HG03280 (cell line): ENCODE measurements around the gene FOXE1.

Experiments
- ATAC-seq: cut with Tn5 transposase; IDR thresholded peaks from one replicate; pipeline ENCODE4 v1.9.1; 2021; ENCODE audit warnings: mild to moderate bottlenecking, moderate library complexity; ENCODE audit not compliant: unreplicated experiment

The FOXE1 gene

GRCh38 chr9:97864396-97864795 is 11.4 kb downstream of the FOXE1 start:
- ATAC-seq = no peak

- no peak for ATAC-seq
Measured at GRCh38 chr9:97866300-97866699, 13.3 kb downstream of the FOXE1 start.

GRCh38 chr9:97866848-97867247 is 13.8 kb downstream of the FOXE1 start:
- ATAC-seq = no peak

GRCh38 chr9:97868859-97869258 is 15.8 kb downstream of the FOXE1 start:
- ATAC-seq = no peak

- no peak for ATAC-seq
Measured at GRCh38 chr9:97873425-97873824, 20.4 kb downstream of the FOXE1 start.

- ATAC-seq = no peak
Measured at GRCh38 chr9:97873882-97874281, 20.9 kb downstream of the FOXE1 start.

- no peak for ATAC-seq
Measured at GRCh38 chr9:97874624-97875023, 21.6 kb downstream of the FOXE1 start.

- ATAC-seq = no peak
Measured at GRCh38 chr9:97875111-97875510, 22.1 kb downstream of the FOXE1 start.

- no peak for ATAC-seq
Measured at GRCh38 chr9:97876061-97876460, 23.0 kb downstream of the FOXE1 start.

- ATAC-seq = no peak
Measured at GRCh38 chr9:97880336-97880735, 27.3 kb downstream of the FOXE1 start.

GRCh38 chr9:97889941-97890887 is 37.2 kb downstream of the FOXE1 start:
- no peak for ATAC-seq

GRCh38 chr9:97891736-97892135 is 38.7 kb downstream of the FOXE1 start:
- ATAC-seq = no peak

GRCh38 chr9:97892421-97892820 is 39.4 kb downstream of the FOXE1 start:
- ATAC-seq = no peak

- ATAC-seq = no peak
Measured at GRCh38 chr9:97895211-97895610, 42.2 kb downstream of the FOXE1 start.

- no peak for ATAC-seq
Measured at GRCh38 chr9:97895695-97896332, 42.8 kb downstream of the FOXE1 start.

GRCh38 chr9:97900103-97900737 is 47.2 kb downstream of the FOXE1 start:
- no peak for ATAC-seq

GRCh38 chr9:97900738-97901565 is 47.9 kb downstream of the FOXE1 start:
- ATAC-seq = no peak

- no peak for ATAC-seq
Measured at GRCh38 chr9:97903177-97903576, 50.2 kb downstream of the FOXE1 start.

- no peak for ATAC-seq
Measured at GRCh38 chr9:97904725-97905124, 51.7 kb downstream of the FOXE1 start.

- no peak for ATAC-seq
Measured at GRCh38 chr9:97905228-97905627, 52.2 kb downstream of the FOXE1 start.
